Lung (tissue), 12 donors: ENCODE results near the gene SPRED3. TPM values are rescaled to one million over a fixed set of nuclear protein-coding genes. Genes with fewer than 3 reads are reported as not detected.

ENCODE experiments used
- ATAC-seq: fragments of 200-7000 bp; cut with Tn5 transposase; one replicate; pipeline ENCODE4 v1.9.1; 2020; ENCODE audit warnings: moderate number of reproducible peaks; ENCODE audit not compliant: insufficient read depth, low FRiP score
- DNase-seq, 3 donors: peaks; one replicate each; pipeline ENCODE4 v3.0.0-alpha.2; 2013 to 2017
- H3K27ac ChIP-seq, 2 donors: one replicate each; pipeline ENCODE4 v1.5.1; 2013; ENCODE audit warnings: mild to moderate bottlenecking in 2 of 2, moderate library complexity in 2 of 2, control low read depth in 1 of 2, inconsistent platforms in 1 of 2, low read depth in 1 of 2, low read length in 1 of 2
- H3K27me3 ChIP-seq, 3 donors: one replicate each; pipeline ENCODE4 v1.5.1; 2013; ENCODE audit warnings: low read length in 2 of 3; ENCODE audit not compliant: control insufficient read depth in 3 of 3, insufficient read depth in 3 of 3
- H3K36me3 ChIP-seq, 4 donors: one replicate each; pipeline ENCODE4 v1.5.1; 2013; ENCODE audit warnings: low read length in 4 of 4, mild to moderate bottlenecking in 1 of 4, moderate library complexity in 1 of 4; ENCODE audit not compliant: control insufficient read depth in 4 of 4, insufficient read depth in 4 of 4
- H3K4me1 ChIP-seq, 5 donors: one replicate each; pipeline ENCODE4 v1.5.1; 2013; ENCODE audit warnings: low read length in 5 of 5, mild to moderate bottlenecking in 2 of 5, moderate library complexity in 1 of 5; ENCODE audit not compliant: control insufficient read depth in 5 of 5, insufficient read depth in 5 of 5
- H3K4me3 ChIP-seq: one replicate; pipeline ENCODE4 v1.5.1; 2013; ENCODE audit warnings: mild to moderate bottlenecking, control low read depth, moderate library complexity
- H3K9ac ChIP-seq, 2 donors: one replicate each; pipeline ENCODE4 v1.5.1; 2013; ENCODE audit warnings: low read length in 2 of 2, control low read depth in 1 of 2; ENCODE audit not compliant: insufficient read depth in 1 of 2
- H3K9me3 ChIP-seq, 4 donors: one replicate each; pipeline ENCODE4 v1.5.1; 2013; ENCODE audit warnings: low read length in 3 of 4, mild to moderate bottlenecking in 1 of 4, moderate library complexity in 1 of 4; ENCODE audit not compliant: control insufficient read depth in 4 of 4, insufficient read depth in 3 of 4
- CTCF ChIP-seq: IDR thresholded peaks from 2 replicates; pipeline ENCODE4 v1.5.1; 2012; ENCODE audit warnings: mild to moderate bottlenecking; ENCODE audit errors: control extremely low read depth, extremely low read depth
- WGBS, 2 donors: extraction: QIAGEN DNeasy Blood & Tissue Kit; methylation state at CpG; one replicate each; pipeline ENCODE4 v1.1.7; 2013; 5-methylcytosine and 5-hydroxymethylcytosine counted together
- polyA plus RNA-seq, 2 donors: library from polyadenylated mRNA; stranded (reverse); fragments of 200-250 nt; gene quantifications; one replicate each; pipeline ENCODE4 v1.2.1, GENCODE V29; 2013
- total RNA-seq, 2 donors: library from RNA; depleted of rRNA in 1 of 2; stranded (reverse); fragments of >200 nt in 1 of 2; gene quantifications; one replicate each; pipeline ENCODE4 v1.2.1, GENCODE V29; 2014 to 2021
- donor health status: control.
- donor health status: control.
- donor health status: Bipolar disorder and iron deficiency.
- donor health status: healthy.
- donor health status: DM: yes; HTN: yes; CAD: no.

Gene SPRED3
- total and polyA plus RNA-seq, 4 donors = 0.09 to 2.6 (median 1.3) TPM

- Histone ChIP-seq H3K9me3 (no peaks in the 10 kb centered on the region), H3K4me1 (peaks cover 0 to 5% (median 0%) of the 10 kb centered on the region in 5 donors), H3K27ac (no peak overlapping the region), H3K4me3 (no peak overlapping the region), H3K9ac (no peak overlapping the region), H3K27me3 (no peaks in the 10 kb centered on the region), H3K36me3 (peaks cover 0 to 2% (median 0%) of the 10 kb centered on the region in 4 donors)
- TF ChIP-seq CTCF = no peak
- DNase-seq (no peak), ATAC-seq (no peak)
- WGBS, 2 donors = 93 to 97% methylated on average over 8 of the region's 8 CpGs
Measured at GRCh38 chr19:38412491-38412890, 24.0 kb downstream of the SPRED3 start.

GRCh38 chr19:38412961-38413360 lies 24.5 kb downstream of the SPRED3 start:
- DNase-seq = no peak

GRCh38 chr19:38413416-38413815 lies 24.9 kb downstream of the SPRED3 start:
- H3K9me3 ChIP-seq = no peaks in the 10 kb centered on the region
- no peak overlapping the region for H3K4me3 ChIP-seq
- ATAC-seq = no peak
- no peak for TF ChIP-seq CTCF
- H3K4me1 ChIP-seq = peaks cover 0 to 13% (median 0%) of the 10 kb centered on the region in 5 donors
- DNase-seq = no peak
- WGBS, 2 donors = 91 to 96% methylated on average over 6 of the region's 6 CpGs
- peaks cover 0 to 2% (median 0%) of the 10 kb centered on the region in 4 donors for H3K36me3 ChIP-seq
- H3K27ac ChIP-seq = no peak overlapping the region
- H3K9ac ChIP-seq = no peak overlapping the region
- no peaks in the 10 kb centered on the region for H3K27me3 ChIP-seq

More at GRCh38 chr19:38412961-38413360, 24.5 kb downstream of the SPRED3 start:
- Histone ChIP-seq H3K27me3 (no peaks in the 10 kb centered on the region), H3K9me3 (no peaks in the 10 kb centered on the region), H3K36me3 (peaks cover 0 to 2% (median 0%) of the 10 kb centered on the region in 4 donors), H3K4me3 (no peak overlapping the region), H3K9ac (no peak overlapping the region), H3K27ac (no peak overlapping the region), H3K4me1 (peaks cover 0 to 9% (median 0%) of the 10 kb centered on the region in 5 donors)
- no peak for TF ChIP-seq CTCF
- WGBS, 2 donors = 81 to 90% methylated on average over 11 of the region's 11 CpGs
- no peak for ATAC-seq

GRCh38 chr19:38417146-38417543 lies 28.6 kb downstream of the SPRED3 start:
- H3K36me3 ChIP-seq = peaks cover 0 to 2% (median 0%) of the 10 kb centered on the region in 4 donors
- no peaks in the 10 kb centered on the region for H3K27me3 ChIP-seq
- 88 to 91% methylated on average over 8 of the region's 8 CpGs for WGBS, 2 donors
- no peak overlapping the region for H3K4me3 ChIP-seq
- no peak overlapping the region for H3K9ac ChIP-seq
- peak overlapping the region in 1 of 2 donors; percentile 38 for H3K27ac ChIP-seq
- H3K9me3 ChIP-seq = peaks cover 0 to 2% (median 0%) of the 10 kb centered on the region in 4 donors
- no peak for TF ChIP-seq CTCF
- ATAC-seq (no peak), DNase-seq (no peak)
- peaks cover 0 to 14% (median 0%) of the 10 kb centered on the region in 5 donors for H3K4me1 ChIP-seq
